ENCODE results near the gene CP. TPM values are rescaled to one million over a fixed set of nuclear protein-coding genes. Genes with fewer than 3 reads are reported as not detected.

The CP gene
- total and polyA plus RNA-seq, 4 donors = 565 to 1,748 (median 1,277) TPM

DNA sequence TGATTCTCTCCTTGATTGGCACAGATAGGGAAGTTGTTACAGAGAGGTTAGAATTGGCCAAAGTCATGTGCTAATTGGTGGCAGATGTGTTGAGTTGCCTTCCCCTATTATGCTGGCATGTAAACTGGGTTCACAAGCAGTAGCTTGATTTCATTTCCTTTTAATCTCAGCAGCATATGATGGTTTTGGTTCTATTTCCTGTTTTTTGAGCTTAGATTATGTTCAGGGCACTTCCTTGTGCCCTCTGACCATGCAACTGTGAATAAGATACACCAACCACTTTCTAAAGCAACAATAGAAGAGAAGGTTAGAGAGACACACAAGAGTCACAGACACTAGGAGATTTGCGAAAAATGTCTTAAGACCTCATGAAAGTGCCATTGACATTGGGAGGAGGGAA is 75.7 kb downstream of the CP start:
- no peak overlapping the region for H3K4me3 ChIP-seq (ENCODE audit: low read depth in 1 of 3, low read length in 3 of 3)
- WGBS = 76% methylated on average over 1 of the region's 1 CpG
- H3K4me1 ChIP-seq (ENCODE audit: control insufficient read depth in 4 of 4, insufficient read depth in 4 of 4, low read length in 3 of 4) = no peaks in the 10 kb centered on the region
- no peaks in the 10 kb centered on the region for H3K9me3 ChIP-seq (ENCODE audit: control insufficient read depth in 4 of 4, low read length in 3 of 4)
- no peaks in the 10 kb centered on the region for H3K27me3 ChIP-seq (ENCODE audit: control insufficient read depth in 4 of 4, insufficient read depth in 4 of 4, low read length in 3 of 4)
- peak overlapping the region in 1 of 2 donors; percentile 36 for H3K27ac ChIP-seq (ENCODE audit: low read depth in 1 of 2, low read length in 2 of 2)
- no peak overlapping the region for H3K9ac ChIP-seq (ENCODE audit: low read depth in 1 of 2, low read length in 2 of 2)
- TF ChIP-seq RXRA (IDR thresholded peaks at IDR 0.05) = peak in 1 of 2 donors; percentile 15
- no peak for TF ChIP-seq GABPA (IDR thresholded peaks at IDR 0.05 in 1 of 2, conservative IDR thresholded peaks at IDR 0.05 in 1 of 2)
- TF ChIP-seq, protein P1, sequence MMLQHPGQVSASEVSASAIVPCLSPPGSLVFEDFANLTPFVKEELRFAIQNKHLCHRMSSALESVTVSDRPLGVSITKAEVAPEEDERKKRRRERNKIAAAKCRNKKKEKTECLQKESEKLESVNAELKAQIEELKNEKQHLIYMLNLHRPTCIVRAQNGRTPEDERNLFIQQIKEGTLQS (IDR thresholded peaks at IDR 0.05) = no peak
- peak; percentile 18 for TF ChIP-seq SP1 (IDR thresholded peaks at IDR 0.05)
- TF ChIP-seq, protein P2, sequence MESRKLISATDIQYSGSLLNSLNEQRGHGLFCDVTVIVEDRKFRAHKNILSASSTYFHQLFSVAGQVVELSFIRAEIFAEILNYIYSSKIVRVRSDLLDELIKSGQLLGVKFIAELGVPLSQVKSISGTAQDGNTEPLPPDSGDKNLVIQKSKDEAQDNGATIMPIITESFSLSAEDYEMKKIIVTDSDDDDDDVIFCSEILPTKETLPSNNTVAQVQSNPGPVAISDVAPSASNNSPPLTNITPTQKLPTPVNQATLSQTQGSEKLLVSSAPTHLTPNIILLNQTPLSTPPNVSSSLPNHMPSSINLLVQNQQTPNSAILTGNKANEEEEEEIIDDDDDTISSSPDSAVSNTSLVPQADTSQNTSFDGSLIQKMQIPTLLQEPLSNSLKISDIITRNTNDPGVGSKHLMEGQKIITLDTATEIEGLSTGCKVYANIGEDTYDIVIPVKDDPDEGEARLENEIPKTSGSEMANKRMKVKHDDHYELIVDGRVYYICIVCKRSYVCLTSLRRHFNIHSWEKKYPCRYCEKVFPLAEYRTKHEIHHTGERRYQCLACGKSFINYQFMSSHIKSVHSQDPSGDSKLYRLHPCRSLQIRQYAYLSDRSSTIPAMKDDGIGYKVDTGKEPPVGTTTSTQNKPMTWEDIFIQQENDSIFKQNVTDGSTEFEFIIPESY (IDR thresholded peaks at IDR 0.05) = no peak
- TF ChIP-seq, protein P3, sequence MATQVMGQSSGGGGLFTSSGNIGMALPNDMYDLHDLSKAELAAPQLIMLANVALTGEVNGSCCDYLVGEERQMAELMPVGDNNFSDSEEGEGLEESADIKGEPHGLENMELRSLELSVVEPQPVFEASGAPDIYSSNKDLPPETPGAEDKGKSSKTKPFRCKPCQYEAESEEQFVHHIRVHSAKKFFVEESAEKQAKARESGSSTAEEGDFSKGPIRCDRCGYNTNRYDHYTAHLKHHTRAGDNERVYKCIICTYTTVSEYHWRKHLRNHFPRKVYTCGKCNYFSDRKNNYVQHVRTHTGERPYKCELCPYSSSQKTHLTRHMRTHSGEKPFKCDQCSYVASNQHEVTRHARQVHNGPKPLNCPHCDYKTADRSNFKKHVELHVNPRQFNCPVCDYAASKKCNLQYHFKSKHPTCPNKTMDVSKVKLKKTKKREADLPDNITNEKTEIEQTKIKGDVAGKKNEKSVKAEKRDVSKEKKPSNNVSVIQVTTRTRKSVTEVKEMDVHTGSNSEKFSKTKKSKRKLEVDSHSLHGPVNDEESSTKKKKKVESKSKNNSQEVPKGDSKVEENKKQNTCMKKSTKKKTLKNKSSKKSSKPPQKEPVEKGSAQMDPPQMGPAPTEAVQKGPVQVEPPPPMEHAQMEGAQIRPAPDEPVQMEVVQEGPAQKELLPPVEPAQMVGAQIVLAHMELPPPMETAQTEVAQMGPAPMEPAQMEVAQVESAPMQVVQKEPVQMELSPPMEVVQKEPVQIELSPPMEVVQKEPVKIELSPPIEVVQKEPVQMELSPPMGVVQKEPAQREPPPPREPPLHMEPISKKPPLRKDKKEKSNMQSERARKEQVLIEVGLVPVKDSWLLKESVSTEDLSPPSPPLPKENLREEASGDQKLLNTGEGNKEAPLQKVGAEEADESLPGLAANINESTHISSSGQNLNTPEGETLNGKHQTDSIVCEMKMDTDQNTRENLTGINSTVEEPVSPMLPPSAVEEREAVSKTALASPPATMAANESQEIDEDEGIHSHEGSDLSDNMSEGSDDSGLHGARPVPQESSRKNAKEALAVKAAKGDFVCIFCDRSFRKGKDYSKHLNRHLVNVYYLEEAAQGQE (IDR thresholded peaks at IDR 0.05) = no peak
- peak; percentile 24 for TF ChIP-seq NR2F2 (IDR thresholded peaks at IDR 0.05)
- H3K36me3 ChIP-seq (ENCODE audit: control insufficient read depth in 4 of 4, insufficient read depth in 3 of 4, low read depth in 1 of 4, low read length in 3 of 4) = peaks cover 0 to 3% (median 0%) of the 10 kb centered on the region in 4 donors
- no peak for DNase-seq (ENCODE audit: low spot score)

DNA sequence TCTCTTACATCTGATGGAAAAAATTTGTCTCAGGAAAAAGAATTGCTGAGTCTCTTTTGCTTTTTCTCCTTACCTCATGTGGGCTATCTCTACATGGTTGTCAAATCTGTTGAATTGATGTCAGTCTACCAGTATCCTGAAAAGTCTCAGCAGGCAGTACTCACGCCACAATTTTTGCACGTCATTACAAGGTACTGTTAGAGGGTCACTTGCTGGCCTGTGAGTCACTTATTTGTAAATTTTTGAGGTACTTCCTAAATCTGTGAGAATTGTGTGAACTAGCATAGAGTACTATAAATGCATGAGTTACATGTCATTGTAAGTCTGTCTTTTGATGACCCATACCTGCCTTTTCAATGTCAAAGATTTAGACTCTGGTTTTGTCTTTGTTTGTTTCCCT is 76.3 kb downstream of the CP start:
- TF ChIP-seq HNF4A (conservative IDR thresholded peaks at IDR 0.05) (no peak), FOXA1 (IDR thresholded peaks at IDR 0.05) (no peak), HNF4G (IDR thresholded peaks at IDR 0.05) (no peak), JUND (IDR thresholded peaks at IDR 0.05) (no peak), RAD21 (IDR thresholded peaks at IDR 0.05) (no peak)
- TF ChIP-seq, protein P4, sequence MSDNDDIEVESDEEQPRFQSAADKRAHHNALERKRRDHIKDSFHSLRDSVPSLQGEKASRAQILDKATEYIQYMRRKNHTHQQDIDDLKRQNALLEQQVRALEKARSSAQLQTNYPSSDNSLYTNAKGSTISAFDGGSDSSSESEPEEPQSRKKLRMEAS (IDR thresholded peaks at IDR 0.05) = no peak
- no peaks in the 10 kb centered on the region for H3K27me3 ChIP-seq (ENCODE audit: control insufficient read depth in 4 of 4, insufficient read depth in 4 of 4, low read length in 3 of 4)
- DNase-seq (ENCODE audit: low spot score) = no peak
- WGBS = 82% methylated on average over 2 of the region's 2 CpGs
- H3K4me1 ChIP-seq (ENCODE audit: control insufficient read depth in 4 of 4, insufficient read depth in 4 of 4, low read length in 3 of 4) = no peaks in the 10 kb centered on the region
- H3K9ac ChIP-seq (ENCODE audit: low read depth in 1 of 2, low read length in 2 of 2) = no peak overlapping the region
- no peak overlapping the region for H3K4me3 ChIP-seq (ENCODE audit: low read depth in 1 of 3, low read length in 3 of 3)
- H3K36me3 ChIP-seq (ENCODE audit: control insufficient read depth in 4 of 4, insufficient read depth in 3 of 4, low read depth in 1 of 4, low read length in 3 of 4) = peaks cover 0 to under 1% (median 0%) of the 10 kb centered on the region in 4 donors
- no peaks in the 10 kb centered on the region for H3K9me3 ChIP-seq (ENCODE audit: control insufficient read depth in 4 of 4, low read length in 3 of 4)
- H3K27ac ChIP-seq (ENCODE audit: low read depth in 1 of 2, low read length in 2 of 2) = no peak overlapping the region

DNA sequence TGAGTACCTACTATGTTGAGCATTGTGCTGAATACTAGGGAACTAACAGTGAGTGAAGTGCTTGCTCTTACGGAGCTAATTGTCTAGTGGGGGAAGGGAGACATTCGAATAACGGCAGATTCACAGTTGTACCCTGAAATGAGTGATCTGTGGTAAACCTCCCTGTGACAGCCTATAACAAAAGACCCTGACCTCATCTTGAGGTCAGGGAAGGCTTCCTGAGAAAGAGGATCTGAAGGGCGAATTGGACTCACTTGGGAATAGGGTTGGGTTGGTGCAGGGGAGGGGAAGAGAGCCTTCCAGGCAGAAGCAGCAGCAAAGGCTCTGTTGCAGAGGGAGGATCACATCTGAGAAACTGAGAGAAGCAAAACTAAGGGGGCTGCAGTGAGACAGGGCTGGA is 78.9 kb downstream of the CP start:
- 87% methylated on average over 4 of the region's 4 CpGs for WGBS
- Histone ChIP-seq H3K27ac (ENCODE audit: low read depth in 1 of 2, low read length in 2 of 2) (no peak overlapping the region), H3K9ac (ENCODE audit: low read depth in 1 of 2, low read length in 2 of 2) (no peak overlapping the region)
- TF ChIP-seq FOXA1 (IDR thresholded peaks at IDR 0.05) (no peak), HNF4G (IDR thresholded peaks at IDR 0.05) (no peak), TAF1 (conservative IDR thresholded peaks at IDR 0.05) (no peak), YY1 (IDR thresholded peaks at IDR 0.05) (no peak), EGR1 (IDR thresholded peaks at IDR 0.05; ENCODE audit: low read depth in 2 of 2) (no peak)
- TF ChIP-seq, protein P2 (IDR thresholded peaks at IDR 0.05) = no peak
- TF ChIP-seq, protein P3 (IDR thresholded peaks at IDR 0.05) = no peak
- TF ChIP-seq, protein P1 (IDR thresholded peaks at IDR 0.05) = no peak

More for the DNA sequence above, 78.9 kb downstream of the CP start:
- Histone ChIP-seq H3K27me3 (ENCODE audit: control insufficient read depth in 4 of 4, insufficient read depth in 4 of 4, low read length in 3 of 4) (no peaks in the 10 kb centered on the region), H3K4me1 (ENCODE audit: control insufficient read depth in 4 of 4, insufficient read depth in 4 of 4, low read length in 3 of 4) (no peaks in the 10 kb centered on the region), H3K36me3 (ENCODE audit: control insufficient read depth in 4 of 4, insufficient read depth in 3 of 4, low read depth in 1 of 4, low read length in 3 of 4) (no peaks in the 10 kb centered on the region), H3K9me3 (ENCODE audit: control insufficient read depth in 4 of 4, low read length in 3 of 4) (no peaks in the 10 kb centered on the region), H3K4me3 (ENCODE audit: low read depth in 1 of 3, low read length in 3 of 3) (no peak overlapping the region)
- no peak for DNase-seq (ENCODE audit: low spot score)

Measured in liver (tissue), 9 donors.